ENCODE measurements around the gene TWIST2. TPM values are rescaled to one million over a fixed set of nuclear protein-coding genes. Genes with fewer than 3 reads are reported as not detected.

The TWIST2 gene
- total RNA-seq (2014; rRNA removed; shearing (Covaris generic)): 17.1 and 33.3 TPM in 2 replicates

DNA sequence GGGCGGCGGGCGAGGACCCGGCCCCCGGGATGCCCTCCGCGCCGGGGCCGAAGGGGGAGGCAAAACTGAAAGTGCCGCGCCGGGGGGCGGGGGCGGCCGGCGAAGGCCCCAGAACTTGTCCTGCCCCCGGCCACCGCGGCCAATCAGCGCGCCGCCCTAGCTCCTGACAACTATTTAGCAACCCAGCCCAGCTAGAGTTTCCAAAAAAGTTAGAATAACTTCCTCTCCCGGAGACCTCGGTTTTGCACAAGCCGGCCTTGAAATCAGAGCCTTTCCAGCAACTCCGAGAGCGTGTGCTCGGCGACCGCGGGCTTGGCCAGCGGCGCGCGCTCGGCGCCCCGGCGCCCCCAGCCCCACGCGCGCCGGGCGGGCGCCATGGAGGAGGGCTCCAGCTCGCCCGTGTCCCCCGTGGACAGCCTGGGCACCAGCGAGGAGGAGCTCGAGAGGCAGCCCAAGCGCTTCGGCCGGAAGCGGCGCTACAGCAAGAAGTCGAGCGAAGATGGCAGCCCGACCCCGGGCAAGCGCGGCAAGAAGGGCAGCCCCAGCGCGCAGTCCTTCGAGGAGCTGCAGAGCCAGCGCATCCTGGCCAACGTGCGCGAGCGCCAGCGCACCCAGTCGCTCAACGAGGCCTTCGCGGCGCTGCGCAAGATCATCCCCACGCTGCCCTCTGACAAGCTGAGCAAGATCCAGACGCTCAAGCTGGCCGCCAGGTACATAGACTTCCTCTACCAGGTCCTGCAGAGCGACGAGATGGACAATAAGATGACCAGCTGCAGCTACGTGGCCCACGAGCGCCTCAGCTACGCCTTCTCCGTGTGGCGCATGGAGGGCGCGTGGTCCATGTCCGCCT lies at the start of gene TWIST2:
Gene TWIST2 (plus strand): TSS at position 245 of the 850 bp plus-strand sequence. CDS start 131 bp downstream, at position 376.
- peak; percentile 27 for DNase-seq (ENCODE audit: low spot score)
- in situ Hi-C loops (cut with HindIII; ENCODE audit: low sequenced_read_pairs): no loop called here

DNA sequence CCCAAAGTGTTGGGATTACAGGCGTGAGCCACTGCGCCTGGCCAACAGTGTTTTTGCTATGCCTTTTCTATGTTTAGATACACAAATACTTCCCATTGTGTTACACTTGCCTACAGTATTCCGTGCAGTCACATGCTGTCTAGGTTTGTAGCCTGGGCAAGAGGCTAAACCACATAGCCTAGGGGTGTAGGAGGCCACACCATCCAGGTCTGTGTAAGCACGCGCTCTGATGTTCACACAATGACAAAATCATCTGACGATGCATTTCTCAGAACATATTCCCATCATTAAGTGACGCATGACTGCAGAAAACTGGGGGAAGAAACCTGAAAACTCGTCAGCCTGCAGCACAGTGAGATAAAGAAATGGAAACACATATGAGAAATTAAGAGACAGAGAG lies 46.1 kb upstream of the TWIST2 start:
- in situ Hi-C loops (cut with HindIII; ENCODE audit: low sequenced_read_pairs): no loop called here
- DNase-seq (ENCODE audit: low spot score): no peak

GRCh38 chr2:238802957-238803356 lies 44.9 kb upstream of the TWIST2 start:
- in situ Hi-C loops (cut with HindIII; ENCODE audit: low sequenced_read_pairs): no loop called here
- no peak for DNase-seq (ENCODE audit: low spot score)

DNA sequence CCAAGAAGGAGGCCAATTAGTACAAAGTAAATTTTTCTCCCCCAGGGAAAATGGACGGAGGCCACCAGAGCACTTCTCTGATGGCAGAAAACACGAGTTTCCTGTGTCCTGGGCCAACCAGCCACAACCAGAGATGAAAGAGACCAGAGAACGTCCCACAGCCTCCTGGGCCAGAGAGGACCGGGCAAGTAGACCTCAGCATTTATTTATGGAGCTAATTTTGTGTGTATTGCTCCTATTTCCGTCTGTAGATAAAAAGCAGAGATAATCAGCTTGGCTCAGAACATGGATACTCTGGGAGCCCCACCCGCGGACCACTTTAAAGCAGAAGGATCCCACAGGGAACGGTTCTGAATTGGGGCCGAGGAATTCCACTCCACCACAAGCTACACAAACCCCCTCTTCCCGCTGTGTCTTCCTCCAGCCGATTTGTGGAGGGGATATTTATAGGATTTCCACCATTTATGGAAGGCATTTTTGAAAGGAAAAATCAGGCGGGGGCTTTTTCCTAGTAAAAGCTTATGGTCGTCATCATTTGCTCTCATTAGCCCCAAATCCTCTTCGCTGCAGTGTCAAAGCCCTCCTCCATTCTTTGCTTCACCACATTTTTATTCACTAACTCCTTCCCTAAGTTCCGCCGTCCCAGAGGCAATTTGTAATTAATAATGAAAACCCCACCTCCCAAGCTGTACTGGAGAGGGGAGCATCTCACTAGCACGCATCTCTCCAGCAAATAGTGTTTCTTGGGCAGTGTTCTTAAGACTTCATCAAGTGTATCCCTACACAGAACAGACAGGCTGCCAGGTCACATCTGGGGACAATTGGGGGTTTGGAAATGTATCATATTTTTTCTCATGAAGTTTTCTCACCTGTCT lies 43.7 kb upstream of the TWIST2 start:
- in situ Hi-C loops (cut with HindIII; ENCODE audit: low sequenced_read_pairs): no loop called here
- DNase-seq (ENCODE audit: low spot score): no peak

GRCh38 chr2:238808761-238809160 lies 39.1 kb upstream of the TWIST2 start:
- DNase-seq (ENCODE audit: low spot score): no peak
- in situ Hi-C loops (cut with HindIII; ENCODE audit: low sequenced_read_pairs): no loop called here

DNA sequence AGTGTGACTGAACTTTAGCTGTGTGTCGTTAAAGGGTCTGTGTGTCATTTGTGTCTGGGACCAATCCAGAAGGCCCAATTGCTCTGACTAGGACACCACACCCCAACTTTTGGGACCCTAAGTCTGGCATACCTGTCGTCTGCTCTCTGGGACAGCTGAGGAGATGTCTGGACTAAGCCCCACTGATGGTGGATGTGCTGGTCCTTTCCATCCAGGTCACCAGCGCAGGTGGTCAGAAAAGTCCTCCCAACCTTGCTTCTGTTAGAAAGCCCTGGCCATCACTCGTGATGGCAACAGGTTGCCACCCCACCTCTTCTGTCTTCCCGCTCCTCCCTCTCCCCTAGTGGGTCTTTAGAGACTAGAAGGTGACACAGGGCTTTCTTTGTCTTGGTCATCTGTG lies 37.6 kb upstream of the TWIST2 start:
- in situ Hi-C loops (cut with HindIII; ENCODE audit: low sequenced_read_pairs): no loop called here
- no peak for DNase-seq (ENCODE audit: low spot score)

- in situ Hi-C loops (cut with HindIII; ENCODE audit: low sequenced_read_pairs): no loop called here
- no peak for DNase-seq (ENCODE audit: low spot score)
Measured at GRCh38 chr2:238811293-238811692, 36.6 kb upstream of the TWIST2 start.

- no peak for DNase-seq (ENCODE audit: low spot score)
- in situ Hi-C loops (cut with HindIII; ENCODE audit: low sequenced_read_pairs): no loop called here
Measured at GRCh38 chr2:238811759-238812158, 36.1 kb upstream of the TWIST2 start.

- in situ Hi-C loops (cut with HindIII; ENCODE audit: low sequenced_read_pairs): no loop called here
- DNase-seq (ENCODE audit: low spot score): no peak
Measured at GRCh38 chr2:238813109-238813508, 34.8 kb upstream of the TWIST2 start.

GRCh38 chr2:238814815-238815214 lies 33.1 kb upstream of the TWIST2 start:
- in situ Hi-C loops (cut with HindIII; ENCODE audit: low sequenced_read_pairs): no loop called here
- no peak for DNase-seq (ENCODE audit: low spot score)

GRCh38 chr2:238816291-238816690 lies 31.6 kb upstream of the TWIST2 start:
- in situ Hi-C loops (cut with HindIII; ENCODE audit: low sequenced_read_pairs): no loop called here
- no peak for DNase-seq (ENCODE audit: low spot score)

GRCh38 chr2:238817382-238817781 lies 30.5 kb upstream of the TWIST2 start:
- in situ Hi-C loops (cut with HindIII; ENCODE audit: low sequenced_read_pairs): no loop called here
- no peak for DNase-seq (ENCODE audit: low spot score)

DNA sequence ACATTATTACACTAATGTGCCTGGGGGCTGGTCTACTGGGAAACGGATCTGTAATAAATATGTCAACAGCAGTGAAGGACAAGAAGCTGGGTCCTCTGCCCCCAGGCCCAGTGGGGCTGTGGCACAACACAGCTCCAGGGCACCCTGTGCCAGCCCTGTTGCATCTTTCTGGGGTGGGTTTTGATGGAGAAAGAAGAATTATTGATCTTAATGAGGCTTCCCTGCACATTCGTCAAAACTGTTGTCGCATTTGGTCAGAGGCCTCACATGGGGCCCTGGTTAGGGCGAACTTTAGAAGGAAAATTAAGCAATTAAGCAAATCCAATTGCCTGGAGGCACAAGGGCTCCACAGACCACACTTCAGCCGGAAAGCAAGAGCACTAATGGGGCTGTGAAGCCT lies 30.0 kb upstream of the TWIST2 start:
- no peak for DNase-seq (ENCODE audit: low spot score)
- in situ Hi-C loops (cut with HindIII; ENCODE audit: low sequenced_read_pairs): no loop called here

DNA sequence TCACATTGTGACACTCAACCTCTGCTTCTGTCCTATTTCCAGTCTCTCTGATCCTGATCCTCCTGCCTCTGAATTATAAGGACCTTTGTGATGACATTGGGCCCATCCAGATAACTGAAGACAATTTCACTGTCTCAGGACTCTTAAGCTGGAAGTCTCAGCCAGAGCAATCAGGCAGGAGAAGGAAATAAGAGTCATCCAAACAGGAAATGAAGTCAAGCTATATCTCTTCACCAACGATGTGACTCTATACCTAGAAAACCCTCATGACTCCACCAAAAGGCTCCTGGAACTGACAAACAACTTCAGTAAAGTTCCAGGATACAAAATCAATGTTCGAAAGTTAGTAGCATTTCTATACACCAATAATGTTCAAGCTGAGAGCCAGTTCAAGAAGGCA lies 29.3 kb upstream of the TWIST2 start:
- DNase-seq (ENCODE audit: low spot score): no peak

GRCh38 chr2:238820197-238820596 lies 27.7 kb upstream of the TWIST2 start:
- no peak for DNase-seq (ENCODE audit: low spot score)
- in situ Hi-C loops (cut with HindIII; ENCODE audit: low sequenced_read_pairs): no loop called here

More for the DNA sequence above, 29.3 kb upstream of the TWIST2 start:
- in situ Hi-C loops (cut with HindIII; ENCODE audit: low sequenced_read_pairs): no loop called here

- no peak for DNase-seq (ENCODE audit: low spot score)
- in situ Hi-C loops (cut with HindIII; ENCODE audit: low sequenced_read_pairs): no loop called here
Measured at GRCh38 chr2:238820916-238821315, 27.0 kb upstream of the TWIST2 start.

DNA sequence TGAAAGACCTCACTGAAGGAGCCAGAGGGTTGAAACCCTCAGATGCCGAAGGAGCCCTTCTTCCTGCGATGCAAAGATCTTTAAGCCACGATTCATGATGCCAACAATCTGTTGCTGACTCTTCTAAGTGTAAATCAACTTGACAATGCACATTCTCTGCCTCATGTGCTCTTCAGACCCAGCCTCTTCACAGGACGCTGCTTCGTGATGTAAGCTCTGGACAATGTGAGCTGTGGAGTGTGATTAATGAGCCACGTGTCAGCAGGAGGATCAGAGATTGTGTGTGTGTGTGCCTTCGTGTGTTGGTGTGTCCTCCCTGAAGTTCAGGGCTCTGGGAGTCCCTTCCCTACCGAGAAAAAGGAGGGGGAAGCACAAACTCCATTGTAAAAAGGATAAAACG lies 26.5 kb upstream of the TWIST2 start:
- DNase-seq (ENCODE audit: low spot score): no peak
- in situ Hi-C loops (cut with HindIII; ENCODE audit: low sequenced_read_pairs): no loop called here

- DNase-seq (ENCODE audit: low spot score): no peak
- in situ Hi-C loops (cut with HindIII; ENCODE audit: low sequenced_read_pairs): no loop called here
Measured at GRCh38 chr2:238821944-238822670, 25.8 kb upstream of the TWIST2 start.

DNA sequence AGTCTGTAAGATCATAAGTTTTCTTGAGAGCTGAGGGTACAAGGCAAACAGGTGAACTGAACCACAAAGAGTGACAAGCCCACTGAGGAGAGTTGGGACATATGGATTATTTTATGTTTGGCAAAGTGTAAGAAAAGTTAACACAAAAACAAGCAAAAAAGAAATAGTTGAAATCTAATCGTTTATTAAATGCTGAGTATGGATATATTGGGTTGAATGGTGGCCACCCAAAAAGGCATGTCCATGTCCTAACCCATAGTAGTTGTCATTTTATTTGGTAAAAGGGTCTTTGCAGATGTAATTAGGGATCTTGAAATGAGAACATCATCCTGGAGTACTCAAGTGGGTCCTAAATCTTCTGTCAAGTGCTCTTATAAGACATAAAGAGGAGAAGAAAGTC lies 24.9 kb upstream of the TWIST2 start:
- no peak for DNase-seq (ENCODE audit: low spot score)
- in situ Hi-C loops (cut with HindIII; ENCODE audit: low sequenced_read_pairs): no loop called here

DNA sequence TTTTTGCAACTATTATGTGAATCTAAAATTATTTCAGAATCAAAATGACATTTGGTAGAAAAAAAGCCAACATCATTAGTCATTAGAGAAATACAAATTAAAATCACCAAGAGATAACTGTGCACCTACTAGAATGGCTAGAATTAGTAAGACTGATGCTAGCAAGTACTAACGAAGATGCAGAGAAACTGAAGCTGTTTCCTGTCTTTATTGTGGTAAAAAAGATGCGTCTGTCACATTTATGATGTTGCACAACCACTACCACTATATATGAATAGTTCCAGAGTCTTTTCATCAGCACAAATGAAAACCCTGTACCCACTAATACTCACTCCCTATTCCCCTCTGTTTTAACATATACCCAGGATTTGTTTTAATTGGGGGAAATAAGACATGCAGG lies 16.7 kb upstream of the TWIST2 start:
- no peak for DNase-seq (ENCODE audit: low spot score)
- in situ Hi-C loops (cut with HindIII; ENCODE audit: low sequenced_read_pairs): no loop called here
